Measurements from ENCODE around the gene PSMD5.

PSMD5 gene

GRCh38 chr9:120878188-120879130, 35.7 kb upstream of the PSMD5 start:
- Mint-ChIP-seq H3K9me3 (no peaks in the 10 kb centered on the region), H3K4me1 (ENCODE audit: low read depth) (peaks cover 65% of the 10 kb centered on the region), H3K27ac (peak overlapping the region; percentile 93), H3K27me3 (ENCODE audit: low read depth) (no peaks in the 10 kb centered on the region), H3K4me3 (peak overlapping the region; percentile 89), H3K36me3 (ENCODE audit: low read depth) (peaks cover 42% of the 10 kb centered on the region)
- no peak for DNase-seq (ENCODE audit: low spot score)

- peaks cover 52% of the 10 kb centered on the region for H3K36me3 Mint-ChIP-seq (ENCODE audit: low read depth)
- no peaks in the 10 kb centered on the region for H3K27me3 Mint-ChIP-seq (ENCODE audit: low read depth)
- H3K27ac Mint-ChIP-seq, result peak overlapping the region; percentile 93
- DNase-seq (ENCODE audit: low spot score), result peak; percentile 79
- no peaks in the 10 kb centered on the region for H3K9me3 Mint-ChIP-seq
- H3K4me3 Mint-ChIP-seq, result peak overlapping the region; percentile 89
- peaks cover 68% of the 10 kb centered on the region for H3K4me1 Mint-ChIP-seq (ENCODE audit: low read depth)
Observed at GRCh38 chr9:120877276-120878034, 34.7 kb upstream of the PSMD5 start.

- H3K36me3 Mint-ChIP-seq (ENCODE audit: low read depth), result peaks cover 58% of the 10 kb centered on the region
Observed at GRCh38 chr9:120876842-120877240, 34.1 kb upstream of the PSMD5 start, which contains the start of gene PHF19. Gene PHF19 (minus strand): TSS chr9:120877188. CDS start chr9:120874741, 2,447 bp downstream.

GRCh38 chr9:120875954-120876841, 33.5 kb upstream of the PSMD5 start:
- Mint-ChIP-seq H3K4me1 (ENCODE audit: low read depth) (peaks cover 67% of the 10 kb centered on the region), H3K27me3 (ENCODE audit: low read depth) (no peaks in the 10 kb centered on the region), H3K36me3 (ENCODE audit: low read depth) (peaks cover 64% of the 10 kb centered on the region), H3K27ac (peak overlapping the region; percentile 92), H3K9me3 (no peaks in the 10 kb centered on the region), H3K4me3 (peak overlapping the region; percentile 90)
- peak; percentile 95 for DNase-seq (ENCODE audit: low spot score)

More at GRCh38 chr9:120876842-120877240, 34.1 kb upstream of the PSMD5 start, which contains the start of gene PHF19:
- no peak for DNase-seq (ENCODE audit: low spot score)
- no peaks in the 10 kb centered on the region for H3K9me3 Mint-ChIP-seq
- peak within 1 kb of the TSS; percentile 90 for H3K4me3 Mint-ChIP-seq
- no peaks in the 10 kb centered on the region for H3K27me3 Mint-ChIP-seq (ENCODE audit: low read depth)
- peak within 1 kb of the TSS; percentile 93 for H3K27ac Mint-ChIP-seq
- peaks cover 71% of the 10 kb centered on the region for H3K4me1 Mint-ChIP-seq (ENCODE audit: low read depth)

GRCh38 chr9:120875643-120875953, 32.9 kb upstream of the PSMD5 start:
- no peaks in the 10 kb centered on the region for H3K9me3 Mint-ChIP-seq
- H3K27ac Mint-ChIP-seq, result peak overlapping the region; percentile 77
- DNase-seq (ENCODE audit: low spot score), result no peak
- H3K27me3 Mint-ChIP-seq (ENCODE audit: low read depth), result no peaks in the 10 kb centered on the region
- peaks cover 68% of the 10 kb centered on the region for H3K36me3 Mint-ChIP-seq (ENCODE audit: low read depth)
- peaks cover 67% of the 10 kb centered on the region for H3K4me1 Mint-ChIP-seq (ENCODE audit: low read depth)
- H3K4me3 Mint-ChIP-seq, result peak overlapping the region; percentile 90

GRCh38 chr9:120875195-120875565, 32.5 kb upstream of the PSMD5 start:
- Mint-ChIP-seq H3K36me3 (ENCODE audit: low read depth) (peaks cover 70% of the 10 kb centered on the region), H3K4me3 (peak overlapping the region; percentile 90), H3K27me3 (ENCODE audit: low read depth) (no peaks in the 10 kb centered on the region), H3K9me3 (no peaks in the 10 kb centered on the region), H3K27ac (peak overlapping the region; percentile 77), H3K4me1 (ENCODE audit: low read depth) (peaks cover 67% of the 10 kb centered on the region)
- DNase-seq (ENCODE audit: low spot score), result no peak

- peaks cover 68% of the 10 kb centered on the region for H3K4me1 Mint-ChIP-seq (ENCODE audit: low read depth)
- peak overlapping the region; percentile 77 for H3K27ac Mint-ChIP-seq
- peaks cover 70% of the 10 kb centered on the region for H3K36me3 Mint-ChIP-seq (ENCODE audit: low read depth)
- DNase-seq (ENCODE audit: low spot score), result no peak
- peak overlapping the region; percentile 90 for H3K4me3 Mint-ChIP-seq
- H3K9me3 Mint-ChIP-seq, result no peaks in the 10 kb centered on the region
- H3K27me3 Mint-ChIP-seq (ENCODE audit: low read depth), result no peaks in the 10 kb centered on the region
Observed at GRCh38 chr9:120874226-120875194, 31.8 kb upstream of the PSMD5 start.

GRCh38 chr9:120873512-120873911, 30.8 kb upstream of the PSMD5 start:
- H3K4me3 Mint-ChIP-seq, result peak overlapping the region; percentile 90
- peaks cover 62% of the 10 kb centered on the region for H3K4me1 Mint-ChIP-seq (ENCODE audit: low read depth)

GRCh38 chr9:120872791-120873502, 30.2 kb upstream of the PSMD5 start:
- DNase-seq (ENCODE audit: low spot score), result no peak
- no peaks in the 10 kb centered on the region for H3K27me3 Mint-ChIP-seq (ENCODE audit: low read depth)
- H3K4me1 Mint-ChIP-seq (ENCODE audit: low read depth), result peaks cover 60% of the 10 kb centered on the region
- H3K36me3 Mint-ChIP-seq (ENCODE audit: low read depth), result peaks cover 76% of the 10 kb centered on the region
- H3K9me3 Mint-ChIP-seq, result no peaks in the 10 kb centered on the region
- H3K4me3 Mint-ChIP-seq, result peak overlapping the region; percentile 90
- peak overlapping the region; percentile 77 for H3K27ac Mint-ChIP-seq

More at GRCh38 chr9:120873512-120873911, 30.8 kb upstream of the PSMD5 start:
- Mint-ChIP-seq H3K27ac (peak overlapping the region; percentile 77), H3K9me3 (no peaks in the 10 kb centered on the region), H3K36me3 (ENCODE audit: low read depth) (peaks cover 73% of the 10 kb centered on the region), H3K27me3 (ENCODE audit: low read depth) (no peaks in the 10 kb centered on the region)
- DNase-seq (ENCODE audit: low spot score), result no peak

GRCh38 chr9:120870206-120870605, 27.5 kb upstream of the PSMD5 start:
- Mint-ChIP-seq H3K36me3 (ENCODE audit: low read depth) (peaks cover 82% of the 10 kb centered on the region), H3K4me3 (no peak overlapping the region), H3K9me3 (no peaks in the 10 kb centered on the region), H3K27me3 (ENCODE audit: low read depth) (no peaks in the 10 kb centered on the region), H3K4me1 (ENCODE audit: low read depth) (peaks cover 49% of the 10 kb centered on the region), H3K27ac (peak overlapping the region; percentile 62)
- DNase-seq (ENCODE audit: low spot score), result no peak

- no peaks in the 10 kb centered on the region for H3K9me3 Mint-ChIP-seq
- peak overlapping the region; percentile 84 for H3K4me3 Mint-ChIP-seq
- peak overlapping the region; percentile 62 for H3K27ac Mint-ChIP-seq
- peaks cover 45% of the 10 kb centered on the region for H3K4me1 Mint-ChIP-seq (ENCODE audit: low read depth)
- H3K36me3 Mint-ChIP-seq (ENCODE audit: low read depth), result peaks cover 80% of the 10 kb centered on the region
- DNase-seq (ENCODE audit: low spot score), result no peak
- no peaks in the 10 kb centered on the region for H3K27me3 Mint-ChIP-seq (ENCODE audit: low read depth)
Observed at GRCh38 chr9:120869726-120870125, 27.0 kb upstream of the PSMD5 start.

GRCh38 chr9:120869360-120869687, 26.6 kb upstream of the PSMD5 start:
- H3K27me3 Mint-ChIP-seq (ENCODE audit: low read depth), result no peaks in the 10 kb centered on the region
- peak overlapping the region; percentile 84 for H3K4me3 Mint-ChIP-seq
- H3K9me3 Mint-ChIP-seq, result no peaks in the 10 kb centered on the region
- peaks cover 41% of the 10 kb centered on the region for H3K4me1 Mint-ChIP-seq (ENCODE audit: low read depth)
- H3K36me3 Mint-ChIP-seq (ENCODE audit: low read depth), result peaks cover 78% of the 10 kb centered on the region
- no peak for DNase-seq (ENCODE audit: low spot score)
- H3K27ac Mint-ChIP-seq, result peak overlapping the region; percentile 93
